ENCODE results near the gene FHAD1.

GRCh38 chr1:15246960-15247614 lies at the start of gene FHAD1:
- TF ChIP-seq CTCF (IDR thresholded peaks at IDR 0.05) (no peak), EZH2 (IDR thresholded peaks at IDR 0.05; ENCODE audit: borderline replicate concordance, insufficient read depth, low read depth, low read length, poor library complexity, severe bottlenecking) (no peak)
